AG04450 (cell line): ENCODE data around the gene PRSS57. TPM values are rescaled to one million over a fixed set of nuclear protein-coding genes. Genes with fewer than 3 reads are reported as not detected.

Experiments
- CTCF ChIA-PET: fragments of 300-600, 350-600 bp; formaldehyde crosslinking; extraction: SDS; loops from one replicate; lab custom pipeline; 2022; ENCODE audit warnings: antibody characterized with exemption, inconsistent platforms; lab: Charles Lee
- POLR2A ChIA-PET: fragments of 350-600 bp; formaldehyde crosslinking; extraction: SDS; loops from one replicate; lab custom pipeline; 2021; ENCODE audit warnings: antibody characterized with exemption, inconsistent platforms; lab: Yijun Ruan, JAX
- DNase-seq: peaks from one replicate; pipeline ENCODE4 v3.0.0-alpha.2; 2011; ENCODE audit warnings: low read depth, low spot score
- H3K27ac ChIP-seq: one replicate; pipeline ENCODE4 v1.5.1; 2012; ENCODE audit warnings: low read depth, low read length, control low read depth
- H3K27me3 ChIP-seq: one replicate; pipeline ENCODE4 v1.6.0; 2012; ENCODE audit warnings: low read length; ENCODE audit not compliant: control insufficient read depth, insufficient read depth
- H3K4me3 ChIP-seq: 2 replicates; pipeline ENCODE4 v1.5.1; 2011; ENCODE audit warnings: mild to moderate bottlenecking, low read depth, low read length, control low read depth
- H3K9me3 ChIP-seq: 2 replicates; pipeline ENCODE4 v1.5.1; 2012; ENCODE audit warnings: low read length; ENCODE audit not compliant: control insufficient read depth, insufficient read depth
- CTCF ChIP-seq: IDR thresholded peaks from 2 replicates; pipeline ENCODE4 v1.5.1; 2011; ENCODE audit warnings: low read depth, low read length, control low read depth, inconsistent platforms
- polyA plus RNA-seq: library from polyadenylated mRNA; depleted of rRNA; stranded (reverse); fragments of >200 nt; gene quantifications from 2 replicates; pipeline ENCODE4 v1.2.3, GENCODE V29; 2011

The PRSS57 gene
- polyA plus RNA-seq, 1 experiment, result not detected

- Histone ChIP-seq H3K27me3 (peaks cover 16% of the 10 kb centered on the region), H3K27ac (no peak overlapping the region), H3K4me3 (no peak overlapping the region), H3K9me3 (peaks cover 7% of the 10 kb centered on the region; the same call in 1 of the 2 replicates)
- DNase-seq, result no peak
- CTCF ChIA-PET, result no interaction called here
- POLR2A ChIA-PET, result no interaction called here
- no peak for TF ChIP-seq CTCF
Observed at GRCh38 chr19:722553-723101, 27.4 kb upstream of the PRSS57 start.

GRCh38 chr19:720345-721160, 25.3 kb upstream of the PRSS57 start:
- ChIA-PET CTCF (no interaction called here), POLR2A (no interaction called here)
- Histone ChIP-seq H3K4me3 (no peak overlapping the region), H3K9me3 (peaks cover 8% of the 10 kb centered on the region), H3K27me3 (peaks cover 16% of the 10 kb centered on the region), H3K27ac (no peak overlapping the region)
- no peak for TF ChIP-seq CTCF
- DNase-seq, result no peak

GRCh38 chr19:719636-720344, 24.5 kb upstream of the PRSS57 start:
- Histone ChIP-seq H3K9me3 (peaks cover 16% of the 10 kb centered on the region), H3K4me3 (no peak overlapping the region), H3K27ac (no peak overlapping the region), H3K27me3 (peaks cover 16% of the 10 kb centered on the region)
- TF ChIP-seq CTCF, result no peak
- no peak for DNase-seq
- ChIA-PET POLR2A (no interaction called here), CTCF (interaction anchor here (0.9 kb wide), 1 partner anchor 14 kb away, joined by 3 read pairs; no protein-coding TSS in a partner anchor)

- no peak overlapping the region for H3K4me3 ChIP-seq
- H3K27ac ChIP-seq, result no peak overlapping the region
- CTCF ChIA-PET, result interaction anchor here (0.6 to 0.9 kb wide), 3 partner anchors 13 to 61 kb away, joined by 3 to 9 read pairs (median 6); no protein-coding TSS in a partner anchor
- peaks cover 19% of the 10 kb centered on the region for H3K9me3 ChIP-seq
- DNase-seq, result no peak
- TF ChIP-seq CTCF, result no peak
- POLR2A ChIA-PET, result interaction anchor here (0.7 kb wide), 1 partner anchor 40 kb away, joined by 3 read pairs; no protein-coding TSS in a partner anchor
- H3K27me3 ChIP-seq, result peaks cover 16% of the 10 kb centered on the region
Observed at GRCh38 chr19:718991-719512, 23.8 kb upstream of the PRSS57 start.
